VCaP (cell line): ENCODE results near the gene PCSK6.

Source experiments
- H3K27ac ChIP-seq: fragments of 450-650 bp; 2 replicates; pipeline ENCODE4 v1.5.1; 2017
- TF ChIP-seq, protein P1 (sequence below): fragments of 450-650 bp; conservative IDR thresholded peaks from 2 replicates; pipeline ENCODE4 v1.5.1; 2017; ENCODE audit warnings: mild to moderate bottlenecking, moderate library complexity

PCSK6 gene

DNA sequence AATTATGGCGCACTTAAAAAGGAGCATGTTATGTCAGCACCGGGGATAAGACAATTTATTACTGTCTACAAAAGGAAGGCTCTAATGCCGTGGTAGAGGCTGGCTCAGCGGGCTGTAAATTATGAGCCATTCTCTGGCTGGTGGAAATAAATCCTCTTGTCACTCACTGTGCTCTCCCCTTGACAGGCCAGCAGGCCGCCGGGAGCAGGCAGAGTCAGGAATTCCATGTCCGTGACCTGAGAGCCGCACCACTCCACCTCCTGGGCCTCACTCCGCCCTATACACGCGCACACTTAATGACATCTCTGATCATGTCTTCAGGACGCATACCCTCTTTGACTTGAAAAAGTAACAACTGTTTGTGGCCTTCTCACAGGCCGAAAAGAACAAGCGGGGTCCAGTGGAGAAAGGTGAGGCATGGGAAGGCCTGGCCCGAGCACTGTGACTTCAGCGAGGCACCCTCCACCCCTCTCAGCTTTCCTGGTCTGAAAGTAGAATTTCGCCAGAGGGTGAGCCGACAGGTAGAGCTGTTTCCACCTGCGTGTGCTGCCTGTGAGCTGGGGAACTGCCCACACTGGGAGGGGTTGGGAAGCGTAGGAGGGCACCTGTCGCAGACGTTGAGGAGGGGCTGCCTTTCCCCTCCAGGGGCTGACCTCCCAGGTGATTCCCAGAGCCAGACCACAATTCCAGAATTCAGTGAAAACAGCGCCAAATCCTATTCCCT is 13.2 kb upstream of the PCSK6 start:
- TF ChIP-seq, protein P1, sequence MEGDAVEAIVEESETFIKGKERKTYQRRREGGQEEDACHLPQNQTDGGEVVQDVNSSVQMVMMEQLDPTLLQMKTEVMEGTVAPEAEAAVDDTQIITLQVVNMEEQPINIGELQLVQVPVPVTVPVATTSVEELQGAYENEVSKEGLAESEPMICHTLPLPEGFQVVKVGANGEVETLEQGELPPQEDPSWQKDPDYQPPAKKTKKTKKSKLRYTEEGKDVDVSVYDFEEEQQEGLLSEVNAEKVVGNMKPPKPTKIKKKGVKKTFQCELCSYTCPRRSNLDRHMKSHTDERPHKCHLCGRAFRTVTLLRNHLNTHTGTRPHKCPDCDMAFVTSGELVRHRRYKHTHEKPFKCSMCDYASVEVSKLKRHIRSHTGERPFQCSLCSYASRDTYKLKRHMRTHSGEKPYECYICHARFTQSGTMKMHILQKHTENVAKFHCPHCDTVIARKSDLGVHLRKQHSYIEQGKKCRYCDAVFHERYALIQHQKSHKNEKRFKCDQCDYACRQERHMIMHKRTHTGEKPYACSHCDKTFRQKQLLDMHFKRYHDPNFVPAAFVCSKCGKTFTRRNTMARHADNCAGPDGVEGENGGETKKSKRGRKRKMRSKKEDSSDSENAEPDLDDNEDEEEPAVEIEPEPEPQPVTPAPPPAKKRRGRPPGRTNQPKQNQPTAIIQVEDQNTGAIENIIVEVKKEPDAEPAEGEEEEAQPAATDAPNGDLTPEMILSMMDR, result no peak
- no peak overlapping the region for H3K27ac ChIP-seq

DNA sequence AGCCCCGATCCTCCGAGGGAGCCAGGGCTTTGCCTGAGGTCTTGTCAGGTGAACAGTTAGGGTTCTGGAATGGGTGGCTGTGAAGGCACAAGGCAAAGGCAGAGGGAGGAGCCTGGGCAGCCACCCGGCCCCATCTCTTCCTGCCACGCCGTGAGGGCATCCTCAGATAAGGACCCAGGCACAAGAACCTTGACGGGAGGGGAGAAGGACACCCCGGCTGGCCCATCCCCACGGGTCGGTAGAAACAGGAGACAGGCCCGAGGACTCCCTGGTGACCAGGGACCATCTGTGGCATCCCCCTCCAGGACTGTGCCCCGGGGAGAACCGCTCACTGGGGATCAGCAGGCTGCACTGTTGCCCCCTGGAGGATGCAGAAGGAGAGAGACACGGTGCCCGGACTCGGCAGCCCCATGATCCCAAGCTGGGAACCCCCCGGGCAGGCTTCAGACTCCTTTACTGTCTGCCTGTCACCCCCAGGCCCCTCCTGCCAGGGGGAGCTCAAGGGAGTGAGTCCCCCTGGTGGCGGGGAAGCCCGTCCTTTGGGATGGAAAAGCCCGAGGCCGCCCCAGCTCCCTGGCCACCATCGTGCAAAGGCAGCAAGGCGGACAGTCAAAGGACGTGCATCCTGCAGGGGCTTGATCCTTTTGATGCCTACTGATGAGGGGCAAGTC is 12.3 kb upstream of the PCSK6 start:
- TF ChIP-seq, protein P1, result peak; percentile 58; the same call in 1 of the 2 replicates
- H3K27ac ChIP-seq, result no peak overlapping the region

DNA sequence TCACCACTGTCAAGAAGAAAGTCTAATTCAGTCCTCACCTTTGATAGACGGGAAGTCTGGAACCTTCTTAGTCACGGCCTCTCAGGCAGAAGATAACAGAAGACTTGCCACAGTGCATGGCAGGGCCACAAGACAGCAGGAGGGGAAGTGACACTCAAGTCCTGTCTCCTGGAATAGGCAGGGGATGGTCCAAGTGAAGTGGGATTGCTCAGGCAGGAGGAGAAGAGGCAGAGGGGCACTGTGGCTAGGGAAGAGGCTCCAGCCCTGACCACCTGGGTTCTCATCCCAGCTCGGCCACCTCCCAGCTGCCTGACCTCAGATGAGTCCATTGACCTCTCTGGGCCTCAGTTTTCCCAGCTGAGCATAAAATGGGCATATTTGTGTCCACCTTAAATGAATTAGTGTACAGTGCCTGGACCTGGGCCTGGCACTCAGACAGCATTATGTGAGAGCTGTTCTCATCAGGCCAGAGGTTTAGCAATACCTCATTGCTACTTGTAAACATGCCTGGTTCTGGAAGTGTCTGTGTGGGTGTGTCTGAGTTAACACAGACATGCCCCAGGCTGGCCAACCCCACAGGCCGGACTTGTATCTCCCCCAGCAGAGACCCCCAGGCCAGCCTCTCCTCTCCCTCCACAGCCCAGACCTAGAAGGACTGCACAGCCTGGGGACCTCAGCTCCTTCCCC is 11.5 kb upstream of the PCSK6 start:
- no peak overlapping the region for H3K27ac ChIP-seq
- TF ChIP-seq, protein P1, result no peak

DNA sequence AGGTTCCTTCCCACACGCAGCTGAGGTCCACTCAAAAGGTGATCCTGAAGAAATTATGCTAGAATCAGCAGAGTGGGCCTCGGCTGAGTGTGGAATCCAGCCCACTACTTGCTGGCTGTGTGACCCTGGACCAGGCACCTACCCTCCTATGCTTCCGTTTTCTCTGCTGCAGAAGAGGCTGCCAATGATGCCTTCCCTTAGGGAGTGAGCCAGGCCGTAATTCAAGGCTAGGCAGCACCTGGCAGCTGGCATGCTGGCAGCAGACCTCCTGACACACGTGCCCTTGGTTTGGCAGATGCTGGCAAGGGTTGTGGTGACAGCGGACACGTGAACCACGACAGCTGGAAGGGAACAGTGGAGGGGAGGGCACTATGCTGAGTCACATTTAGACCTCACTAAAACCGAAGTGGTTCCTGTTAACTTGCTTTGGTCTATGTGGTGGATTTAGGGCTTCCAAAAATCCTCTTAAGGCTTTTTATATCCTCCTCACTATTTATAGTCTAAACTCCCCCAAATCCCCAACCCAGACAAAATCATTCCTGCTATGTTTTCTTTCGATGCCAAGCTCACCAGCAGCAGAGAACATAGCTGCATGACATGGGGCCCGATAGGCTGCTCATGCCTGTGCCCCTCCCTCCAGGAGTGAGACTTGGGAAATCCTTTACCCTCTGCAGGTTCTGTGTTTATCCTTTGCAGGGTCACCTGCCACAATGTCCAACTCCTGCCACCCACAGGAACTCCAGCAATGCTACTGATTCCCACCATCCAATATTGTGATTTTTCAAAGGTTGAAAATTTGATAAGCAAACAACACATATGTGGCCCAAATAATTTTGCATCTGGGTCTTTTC is 10.6 kb upstream of the PCSK6 start:
- TF ChIP-seq, protein P1, result no peak
- no peak overlapping the region for H3K27ac ChIP-seq

DNA sequence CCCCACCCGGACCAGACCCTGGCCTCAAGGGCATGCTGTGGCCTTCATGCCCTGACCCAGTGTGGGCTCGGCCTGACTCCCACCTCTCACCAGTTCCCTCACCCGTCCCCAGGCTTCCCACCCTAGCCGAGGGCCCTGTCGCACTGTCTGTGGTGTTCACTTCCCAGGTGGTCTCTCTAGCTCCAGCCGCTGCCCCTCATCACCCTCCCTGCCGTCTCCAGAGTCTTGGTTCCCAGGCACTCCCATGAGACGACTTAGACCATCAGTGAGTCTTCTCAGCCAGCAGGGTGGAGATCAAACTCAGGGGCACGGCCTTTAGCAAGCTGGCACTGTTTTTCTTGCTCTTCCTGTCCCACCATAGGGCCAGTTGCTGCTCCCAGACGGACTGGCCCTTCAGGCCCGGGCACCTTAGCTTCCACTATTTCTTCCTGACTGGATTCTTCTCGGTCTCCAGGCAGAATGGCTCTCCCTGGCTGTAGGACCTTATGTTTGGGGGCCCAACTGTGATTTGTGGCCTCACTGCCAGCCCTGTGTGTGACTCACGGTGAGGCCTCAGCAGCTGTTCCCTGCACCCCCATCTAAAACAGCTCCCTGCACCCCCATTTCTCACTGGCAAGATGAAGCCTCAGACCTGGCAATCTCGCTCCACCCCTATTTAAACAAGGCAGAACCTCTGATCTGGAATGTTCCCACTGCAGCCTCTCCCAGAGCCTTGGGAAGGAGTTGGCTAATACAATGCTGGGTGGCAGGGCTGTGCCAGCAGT is 9.4 kb upstream of the PCSK6 start:
- H3K27ac ChIP-seq, result peak overlapping the region; percentile 32; the same call in 1 of the 2 replicates

DNA sequence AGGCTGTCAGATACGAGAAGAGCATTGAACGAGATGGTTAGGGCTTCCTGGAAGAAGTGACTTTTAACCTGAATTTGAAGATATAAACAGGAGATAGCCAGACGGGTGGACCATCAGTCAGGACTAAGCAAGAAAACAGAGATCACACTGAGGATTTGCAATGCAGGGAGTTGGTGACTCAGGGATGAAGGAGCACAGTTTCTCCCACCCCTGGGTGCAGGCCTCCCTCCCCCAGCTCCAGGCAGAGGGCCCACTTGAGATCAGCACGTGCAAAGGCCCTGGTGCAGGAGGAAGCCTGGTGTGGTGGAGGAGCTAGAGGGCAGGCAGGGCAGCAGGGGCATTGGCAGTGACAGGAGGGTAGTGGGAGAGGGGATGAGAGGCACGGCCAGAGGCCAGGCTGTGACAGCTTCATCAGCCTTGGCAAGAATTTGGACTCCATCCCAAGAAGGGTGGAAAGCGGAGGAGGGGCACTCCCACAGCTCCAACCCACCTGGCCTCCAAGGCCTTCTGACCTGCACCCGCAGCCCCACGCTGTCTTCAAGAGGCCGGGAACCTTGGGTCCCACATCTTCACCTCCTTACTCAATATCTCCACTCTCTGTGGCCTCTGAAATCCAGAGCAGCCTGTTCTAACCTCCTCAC is 8.7 kb upstream of the PCSK6 start:
- H3K27ac ChIP-seq, result no peak overlapping the region; the same call in 1 of the 2 replicates
- TF ChIP-seq, protein P1, result no peak

More for the DNA sequence above, 9.4 kb upstream of the PCSK6 start:
- TF ChIP-seq, protein P1, result no peak
